PC-9 (cell line): ENCODE results near the gene PPIE.
"Not testable (repeated sequence)": the region's sequence is repeated elsewhere in the genome, so short reads cannot be mapped to it uniquely, and the experiment has no call there.

Experiments
- EZH2 ChIP-seq: fragments of 200-600 bp; sonication (generic); IDR thresholded peaks from 2 replicates; pipeline ENCODE4 v1.8.0; 2017; ENCODE audit warnings: antibody characterized with exemption, low read depth
- TF ChIP-seq, protein P1 (sequence below): fragments of 200-600 bp; sonication (generic); conservative IDR thresholded peaks from 2 replicates; pipeline ENCODE4 v1.6.1; 2017; ENCODE audit warnings: mixed run types, antibody characterized with exemption, mild to moderate bottlenecking, moderate library complexity

DNA sequence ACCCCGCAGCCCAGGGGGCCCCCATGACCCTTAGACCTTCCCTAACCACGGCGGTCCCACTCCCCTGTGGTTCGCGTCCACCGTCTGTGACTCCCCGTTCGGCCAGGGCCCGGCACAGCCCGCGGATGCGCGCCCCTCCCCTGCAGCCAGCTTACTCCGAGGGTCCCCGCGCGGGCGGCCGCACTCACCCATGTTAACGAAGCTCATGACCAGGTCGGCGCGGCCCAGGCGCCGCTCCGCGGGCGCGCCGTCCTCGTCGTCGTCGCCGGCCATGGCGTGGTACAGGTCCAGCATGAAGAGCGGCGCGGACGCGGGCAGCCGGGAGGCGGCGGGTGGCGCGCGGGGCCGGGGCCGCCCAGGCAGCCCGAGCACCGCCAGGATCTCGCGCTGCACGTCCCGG, 49.3 kb downstream of the PPIE start:
- TF ChIP-seq, protein P1, sequence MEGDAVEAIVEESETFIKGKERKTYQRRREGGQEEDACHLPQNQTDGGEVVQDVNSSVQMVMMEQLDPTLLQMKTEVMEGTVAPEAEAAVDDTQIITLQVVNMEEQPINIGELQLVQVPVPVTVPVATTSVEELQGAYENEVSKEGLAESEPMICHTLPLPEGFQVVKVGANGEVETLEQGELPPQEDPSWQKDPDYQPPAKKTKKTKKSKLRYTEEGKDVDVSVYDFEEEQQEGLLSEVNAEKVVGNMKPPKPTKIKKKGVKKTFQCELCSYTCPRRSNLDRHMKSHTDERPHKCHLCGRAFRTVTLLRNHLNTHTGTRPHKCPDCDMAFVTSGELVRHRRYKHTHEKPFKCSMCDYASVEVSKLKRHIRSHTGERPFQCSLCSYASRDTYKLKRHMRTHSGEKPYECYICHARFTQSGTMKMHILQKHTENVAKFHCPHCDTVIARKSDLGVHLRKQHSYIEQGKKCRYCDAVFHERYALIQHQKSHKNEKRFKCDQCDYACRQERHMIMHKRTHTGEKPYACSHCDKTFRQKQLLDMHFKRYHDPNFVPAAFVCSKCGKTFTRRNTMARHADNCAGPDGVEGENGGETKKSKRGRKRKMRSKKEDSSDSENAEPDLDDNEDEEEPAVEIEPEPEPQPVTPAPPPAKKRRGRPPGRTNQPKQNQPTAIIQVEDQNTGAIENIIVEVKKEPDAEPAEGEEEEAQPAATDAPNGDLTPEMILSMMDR: not testable (repeated sequence)
- TF ChIP-seq EZH2: not testable (repeated sequence)
